Limb (tissue), 2 donors: ENCODE measurements around the gene OPCML.

ENCODE experiments used
- DNase-seq, 2 donors: peaks; one replicate each; pipeline ENCODE4 v3.0.0-alpha.2; 2016; ENCODE audit errors: extremely low spot score in 2 of 2

Gene OPCML

DNA sequence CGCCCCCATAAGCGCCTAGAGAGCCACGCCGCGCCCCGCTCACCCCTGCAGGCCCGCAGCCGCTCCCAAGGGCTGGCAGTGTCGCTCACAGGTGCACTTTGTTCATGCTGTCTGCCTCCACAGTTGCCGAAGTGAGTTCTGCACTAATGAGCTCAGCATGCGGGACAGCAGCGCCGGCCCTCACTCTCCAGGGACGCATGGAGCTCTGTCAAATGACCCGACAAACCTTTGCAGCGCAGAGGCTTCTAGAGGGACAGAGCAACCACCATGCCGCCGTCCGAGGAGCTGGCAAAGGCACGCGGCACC is 170.7 kb downstream of the OPCML start:
- no peak for DNase-seq

DNA sequence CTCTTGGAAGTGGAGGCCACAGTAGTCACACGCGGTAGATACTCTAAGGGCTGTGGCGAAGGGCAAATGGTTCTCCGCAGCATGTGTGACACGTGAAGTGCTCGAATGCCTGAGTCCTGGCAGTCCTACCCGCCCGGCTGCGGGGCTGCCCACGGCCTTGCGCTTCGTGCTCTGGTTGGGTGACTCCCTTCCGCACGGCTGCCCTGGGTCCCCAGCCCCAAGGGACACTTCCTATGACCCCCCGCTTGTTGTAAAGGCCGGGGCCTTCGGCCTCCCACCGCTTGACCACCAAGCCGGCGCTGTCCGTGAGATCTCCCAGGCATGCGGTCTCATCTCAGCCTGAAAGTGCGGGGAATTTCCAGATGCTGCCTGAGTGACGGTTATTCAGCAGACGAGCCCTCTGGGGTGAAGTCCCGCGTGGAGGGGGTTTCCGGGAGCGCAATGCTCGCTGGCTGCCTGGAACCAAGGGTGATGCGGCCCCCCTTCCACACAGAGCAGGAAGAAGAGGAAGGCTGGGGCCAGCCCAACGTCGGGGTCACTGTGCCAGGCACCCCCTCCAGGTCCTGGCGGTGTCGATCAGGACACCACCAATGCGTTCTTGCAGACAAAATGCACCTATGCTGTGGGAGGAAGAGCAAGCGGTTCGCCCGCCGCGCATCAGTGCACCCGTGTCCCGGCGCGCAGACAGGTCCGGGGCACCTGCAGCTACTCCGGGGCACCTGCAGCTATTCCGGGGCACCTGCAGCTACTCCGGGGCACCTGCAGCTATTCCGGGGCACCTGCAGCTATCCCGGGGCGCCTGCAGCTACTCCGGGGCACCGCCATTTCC is 171.2 kb downstream of the OPCML start:
- no peak for DNase-seq

- no peak for DNase-seq
These were observed 177.2 kb downstream of the OPCML start for GRCh38 chr11:133355095-133355494.

DNA sequence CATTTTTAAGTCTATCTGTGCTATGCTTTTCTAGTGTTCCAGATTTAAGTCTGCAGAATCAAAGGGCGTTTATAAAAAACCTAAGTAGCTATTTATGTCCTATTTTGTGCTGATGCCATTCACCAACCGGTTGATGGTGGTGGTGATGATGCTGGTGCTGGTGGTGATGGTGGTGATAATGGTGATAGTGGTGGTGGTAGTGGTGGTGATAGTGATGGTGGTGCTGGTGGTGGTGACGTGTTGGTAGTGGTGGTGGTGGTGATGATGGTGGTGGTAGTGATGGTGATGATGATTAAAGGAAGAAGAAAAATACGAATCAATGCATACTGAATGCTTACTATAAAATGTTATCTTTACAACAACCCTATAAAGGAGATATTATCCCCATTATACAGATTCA is 178.2 kb downstream of the OPCML start:
- DNase-seq, result no peak

GRCh38 chr11:133350045-133350444 is 182.3 kb downstream of the OPCML start:
- DNase-seq, result no peak

DNA sequence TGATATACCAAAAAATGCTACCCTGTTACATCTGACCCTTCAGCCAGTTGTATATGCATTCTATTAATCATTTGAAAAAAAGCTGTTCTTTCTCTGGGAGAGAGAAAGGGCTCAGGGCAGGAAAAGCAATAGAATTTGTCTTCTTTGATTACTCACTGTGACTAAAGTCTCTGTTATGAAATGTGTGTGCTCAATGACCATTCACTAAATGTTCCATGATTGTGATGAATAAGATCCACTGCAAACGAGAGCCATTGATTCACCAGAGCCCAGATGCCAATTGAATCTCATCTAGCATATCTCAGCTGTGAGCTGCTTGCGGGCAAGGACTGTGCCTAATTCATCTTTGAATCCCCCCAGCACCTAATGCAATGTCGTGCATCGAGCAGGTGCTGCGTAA is 184.3 kb downstream of the OPCML start:
- no peak for DNase-seq

GRCh38 chr11:133346137-133346536 is 186.2 kb downstream of the OPCML start:
- DNase-seq, result no peak

GRCh38 chr11:133343951-133344350 is 188.3 kb downstream of the OPCML start:
- no peak for DNase-seq

GRCh38 chr11:133339495-133340140 is 192.7 kb downstream of the OPCML start:
- no peak for DNase-seq

GRCh38 chr11:133338588-133338987 is 193.7 kb downstream of the OPCML start:
- DNase-seq, result no peak

DNA sequence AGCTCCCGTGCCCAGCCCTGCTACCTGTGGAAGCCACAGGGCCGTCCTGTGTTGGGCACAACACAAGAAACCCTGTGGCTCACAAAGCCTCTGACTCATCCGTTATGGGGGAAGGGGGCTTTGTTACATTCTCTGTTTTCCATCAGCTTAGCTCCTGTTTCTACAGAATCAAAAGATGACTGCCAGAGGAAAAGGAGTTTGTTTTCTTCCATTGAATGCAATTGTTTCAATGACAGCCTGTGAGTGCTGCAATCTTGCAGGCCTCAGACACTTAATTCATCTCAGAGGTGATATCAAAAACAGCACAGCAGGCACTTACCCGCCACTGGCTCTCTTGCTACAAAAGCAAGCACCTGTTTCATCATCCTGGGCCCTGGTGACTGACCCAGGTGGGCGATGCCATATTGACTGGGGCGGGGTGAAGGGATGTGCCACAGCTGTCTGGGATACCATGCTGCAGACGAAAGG is 194.3 kb downstream of the OPCML start:
- DNase-seq, result no peak

DNA sequence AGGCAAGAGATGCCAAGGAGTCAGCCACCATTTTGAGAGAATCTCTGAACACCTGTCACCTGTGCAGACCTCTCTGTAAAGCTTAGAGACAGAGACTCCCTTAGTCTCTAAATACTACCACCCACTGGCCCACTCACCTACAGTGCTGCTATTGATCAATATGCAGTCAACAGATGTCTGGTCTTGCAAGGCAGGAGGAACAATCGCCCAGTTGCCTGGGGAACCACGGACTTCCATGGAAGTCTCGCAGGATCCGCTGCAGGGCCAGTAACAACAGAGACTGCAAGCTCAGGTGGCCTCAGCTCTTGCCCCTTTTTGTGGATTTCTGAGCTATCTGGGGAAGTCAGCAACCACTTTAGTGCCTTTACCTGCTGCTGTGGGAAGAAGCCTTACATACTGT is 195.1 kb downstream of the OPCML start:
- DNase-seq, result no peak

DNA sequence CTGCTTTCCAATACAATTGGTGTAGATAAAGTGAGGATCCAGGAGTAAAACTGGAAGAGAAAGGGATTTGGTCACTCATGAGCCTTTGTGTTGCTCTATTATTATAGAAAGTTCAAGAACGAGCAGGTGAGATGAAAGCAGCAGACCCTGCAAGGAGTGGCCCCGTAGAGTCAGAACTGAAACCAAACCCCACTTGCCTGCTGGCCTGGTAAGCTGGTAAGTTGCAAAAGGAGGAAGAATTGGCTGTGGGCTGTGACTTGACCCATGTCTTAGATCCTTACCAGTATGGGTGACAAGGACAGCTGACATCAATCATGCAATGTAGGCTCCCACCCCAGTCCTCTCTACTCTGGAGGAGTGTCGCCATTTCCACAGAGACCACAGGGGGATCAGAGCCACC is 201.3 kb downstream of the OPCML start:
- DNase-seq, result no peak

DNA sequence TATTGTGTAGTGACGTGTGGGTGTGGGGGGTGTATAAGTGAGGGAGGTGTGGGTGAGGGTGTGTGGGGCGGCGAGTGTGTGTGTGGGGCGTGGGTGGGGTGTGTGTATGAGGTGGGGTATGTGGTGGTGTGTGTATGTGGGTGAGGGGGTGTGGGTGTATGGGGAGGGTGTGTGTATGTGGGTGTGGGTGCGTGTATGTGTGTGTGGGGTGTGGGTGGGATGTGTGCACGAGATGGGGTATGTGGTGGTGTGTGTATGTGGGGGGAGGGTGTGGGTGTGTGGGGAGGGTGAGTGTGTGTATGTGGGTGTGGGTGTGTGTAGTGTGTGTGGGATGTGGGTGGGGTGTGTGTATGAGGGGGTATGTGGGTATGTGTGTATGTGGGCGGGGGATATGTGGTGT is 205.5 kb downstream of the OPCML start:
- DNase-seq, result no peak

DNA sequence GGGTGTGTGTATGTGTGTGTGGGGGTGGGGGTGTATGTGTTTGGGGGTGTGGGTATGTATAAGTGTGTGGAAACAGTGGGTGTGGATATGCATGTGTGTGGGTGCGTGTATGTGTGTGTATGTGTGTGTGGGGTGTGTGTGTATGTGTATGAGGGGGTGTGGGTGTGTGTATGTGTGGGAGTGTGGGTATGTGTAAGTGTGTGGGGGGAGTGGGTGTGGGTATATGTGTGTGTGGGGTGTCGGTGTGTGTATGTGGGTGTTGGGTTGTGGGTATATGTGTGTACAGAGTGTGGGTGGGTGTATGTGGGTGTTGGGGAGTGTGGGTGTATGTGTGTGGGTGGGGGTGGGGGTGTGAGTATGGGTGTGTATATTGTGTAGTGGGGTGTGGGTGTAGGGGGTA is 206.0 kb downstream of the OPCML start:
- DNase-seq, result no peak

- DNase-seq, result no peak
These were observed 206.6 kb downstream of the OPCML start for GRCh38 chr11:133325711-133326110.

DNA sequence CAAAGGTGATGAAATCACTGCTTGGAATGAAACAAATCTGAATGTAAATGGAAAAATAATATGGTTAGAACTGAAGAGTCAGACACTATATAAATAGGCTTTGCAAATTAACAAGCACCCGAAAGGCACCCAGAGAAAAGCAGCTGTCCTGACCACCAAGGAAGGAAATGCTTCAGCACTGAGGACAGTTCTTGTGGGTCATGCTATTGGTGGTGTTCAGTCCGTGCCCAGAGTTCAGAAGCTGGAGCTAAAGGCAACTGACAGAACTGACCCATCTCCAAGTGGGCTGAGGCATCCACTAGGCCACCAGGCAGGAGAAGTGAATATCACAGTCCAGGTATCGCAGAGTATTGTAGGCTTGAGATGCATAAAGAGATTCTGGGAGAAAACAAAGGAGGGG is 208.9 kb downstream of the OPCML start:
- DNase-seq, result no peak

DNA sequence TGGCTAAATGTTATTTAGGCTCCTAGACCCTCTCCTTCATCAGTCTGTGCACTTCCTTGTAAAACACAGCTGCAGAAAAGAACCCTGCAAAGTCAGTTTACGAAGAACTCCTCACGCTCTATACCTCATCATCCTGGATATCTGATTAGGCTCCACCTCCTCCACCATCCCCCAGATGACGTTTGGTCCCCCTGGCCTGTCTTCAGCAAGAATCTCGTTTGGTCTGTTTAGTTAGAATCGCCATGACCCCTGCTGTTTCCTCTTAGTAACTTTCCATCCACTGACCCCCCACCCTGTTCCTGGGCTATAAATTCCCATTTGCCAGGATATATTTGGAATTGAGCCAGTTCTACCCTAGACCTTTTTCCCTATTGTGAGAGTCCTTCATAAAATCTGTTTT is 214.1 kb downstream of the OPCML start:
- DNase-seq, result no peak

DNA sequence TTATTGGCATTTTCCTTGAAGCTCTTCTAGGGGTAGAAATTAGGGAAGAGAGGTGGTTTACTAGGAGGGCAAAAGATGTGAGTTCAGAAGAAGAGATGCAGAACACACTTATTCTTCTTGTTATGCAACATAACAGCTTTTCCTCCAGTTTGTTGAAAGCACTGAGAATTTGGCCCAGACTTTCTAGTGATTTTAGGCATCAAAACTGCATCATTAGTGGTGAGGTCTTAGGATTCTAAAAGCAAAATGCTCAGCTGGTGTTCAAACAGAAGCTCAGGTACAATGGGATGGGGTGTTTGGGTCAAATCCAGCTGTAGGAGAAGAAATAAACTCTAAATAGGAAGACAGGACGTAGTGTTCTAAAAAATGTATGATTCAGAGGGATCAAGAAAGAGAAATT is 221.1 kb downstream of the OPCML start:
- no peak for DNase-seq

DNA sequence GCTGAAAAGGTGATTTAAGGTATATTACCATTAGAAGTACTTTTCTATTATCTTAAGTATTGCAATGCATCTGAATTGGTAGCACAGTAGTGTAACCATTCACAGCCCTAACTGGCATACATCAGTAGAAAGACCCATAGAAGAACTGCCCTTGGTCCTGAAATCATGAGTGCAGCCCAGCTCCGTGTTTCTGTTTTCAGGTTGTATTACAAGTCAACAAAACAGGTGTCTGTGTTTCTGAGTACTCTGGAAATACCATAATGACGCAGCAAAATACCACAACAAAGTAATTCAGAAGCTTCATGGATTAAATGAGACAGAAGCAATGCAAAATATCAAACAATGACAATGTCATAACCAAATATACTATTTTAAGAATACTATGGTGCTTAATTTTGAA is 226.3 kb downstream of the OPCML start:
- DNase-seq, result peak in 1 of 2 donors; percentile 5

DNA sequence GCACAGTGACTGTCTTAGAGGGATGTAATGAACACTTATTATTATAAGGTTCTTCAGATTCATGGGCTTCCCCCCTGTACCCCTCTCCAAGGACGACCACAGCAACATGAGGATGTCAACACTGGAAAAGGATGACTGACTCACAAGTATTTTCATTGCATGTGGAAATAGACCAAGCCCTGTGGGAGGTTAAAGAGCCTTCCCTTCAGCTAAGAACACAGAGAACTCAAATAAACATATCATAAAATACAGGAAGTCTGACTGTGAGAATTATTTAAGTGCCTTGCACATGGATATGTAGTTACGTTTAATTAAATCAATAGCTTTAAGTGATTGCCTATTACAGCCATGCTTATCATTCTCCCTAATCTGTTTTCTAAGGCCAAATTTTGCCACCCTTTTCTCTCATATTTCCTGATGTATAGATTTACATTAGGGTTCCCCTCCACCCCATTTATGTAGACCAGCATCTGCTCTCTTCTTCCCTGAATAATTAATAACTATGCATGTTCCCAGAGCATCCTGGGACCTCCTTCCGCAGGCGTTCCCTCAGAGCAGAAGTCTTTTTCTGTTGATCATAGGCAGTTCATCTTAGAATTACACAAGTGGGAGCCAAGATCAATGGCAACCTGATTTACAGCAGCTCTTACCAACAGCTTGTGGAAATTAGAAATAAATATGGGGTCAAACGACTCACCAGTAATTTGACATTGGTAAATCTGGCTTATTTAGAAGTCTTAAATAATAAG is 226.9 kb downstream of the OPCML start:
- DNase-seq, result no peak

GRCh38 chr11:133303262-133303661 is 229.0 kb downstream of the OPCML start:
- no peak for DNase-seq

DNA sequence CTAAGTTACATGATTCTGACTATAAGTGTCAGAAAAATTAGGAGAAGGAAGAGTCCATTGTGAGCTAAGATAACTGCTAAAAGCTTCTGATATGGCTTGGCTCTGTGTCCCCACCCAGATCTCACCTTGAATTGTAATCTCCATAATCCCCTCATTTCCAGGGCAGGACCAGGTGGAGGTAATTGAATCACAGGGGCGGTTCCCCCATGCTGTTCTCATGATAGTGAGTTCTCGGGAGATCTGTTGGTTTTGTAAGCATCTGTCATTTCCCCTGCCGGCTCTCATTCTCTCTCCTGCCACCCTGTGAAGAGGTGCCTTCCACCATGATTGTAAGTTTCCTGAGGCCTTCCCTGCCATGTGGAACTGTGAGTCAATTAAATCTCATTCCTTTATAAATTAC is 230.2 kb downstream of the OPCML start:
- no peak for DNase-seq
